ENCODE data around the gene FMN2.

GRCh38 chr1:240405751-240406150 lies 314.1 kb downstream of the FMN2 start:
- TF ChIP-seq EZH2 (IDR thresholded peaks at IDR 0.05), result no peak
- no peak for TF ChIP-seq CTCF (IDR thresholded peaks at IDR 0.05)
- no peak for TF ChIP-seq EZH2phosphoT487 (IDR thresholded peaks at IDR 0.05)
